Epithelial cell of esophagus (primary cell): ENCODE data around the gene EPHA5.

Source experiments
- DNase-seq: peaks from one replicate; pipeline ENCODE4 v3.0.0; 2010; ENCODE audit warnings: low read depth
- H3K4me3 ChIP-seq: 2 replicates; pipeline ENCODE4 v1.5.1; 2011; ENCODE audit warnings: mild to moderate bottlenecking, low read length, control low read depth
- CTCF ChIP-seq: IDR thresholded peaks from 2 replicates; pipeline ENCODE4 v1.5.1; 2011; ENCODE audit warnings: low read depth, mild to moderate bottlenecking, low read length, control low read depth, inconsistent platforms; ENCODE audit not compliant: insufficient read depth; ENCODE audit errors: missing control alignments

The EPHA5 gene

GRCh38 chr4:65559270-65559669, 111.0 kb downstream of the EPHA5 start:
- DNase-seq = no peak
- TF ChIP-seq CTCF = no peak

GRCh38 chr4:65552057-65552456, 118.2 kb downstream of the EPHA5 start:
- no peak for DNase-seq
- TF ChIP-seq CTCF = no peak
- H3K4me3 ChIP-seq = no peak overlapping the region

More at GRCh38 chr4:65559270-65559669, 111.0 kb downstream of the EPHA5 start:
- no peak overlapping the region for H3K4me3 ChIP-seq

- no peak for TF ChIP-seq CTCF
Measured at GRCh38 chr4:65550500-65550899, 119.8 kb downstream of the EPHA5 start.

GRCh38 chr4:65546882-65547416, 123.3 kb downstream of the EPHA5 start:
- TF ChIP-seq CTCF = no peak
- no peak for DNase-seq
- no peak overlapping the region for H3K4me3 ChIP-seq

More at GRCh38 chr4:65550500-65550899, 119.8 kb downstream of the EPHA5 start:
- H3K4me3 ChIP-seq = no peak overlapping the region
- DNase-seq = no peak

- peak; percentile 23 for DNase-seq
- H3K4me3 ChIP-seq = no peak overlapping the region
- no peak for TF ChIP-seq CTCF
Measured at GRCh38 chr4:65538571-65538970, 131.7 kb downstream of the EPHA5 start.

- no peak for DNase-seq
- no peak for TF ChIP-seq CTCF
- no peak overlapping the region for H3K4me3 ChIP-seq
Measured at GRCh38 chr4:65535113-65535512, 135.2 kb downstream of the EPHA5 start.

GRCh38 chr4:65521666-65522065, 148.6 kb downstream of the EPHA5 start:
- TF ChIP-seq CTCF = no peak
- DNase-seq = no peak
- H3K4me3 ChIP-seq = no peak overlapping the region
